GM15510 (cell line): ENCODE data around the gene CRY2.

ENCODE experiments used
- POLR2A ChIP-seq: IDR thresholded peaks from 3 replicates; pipeline ENCODE4 v1.6.1; 2011; ENCODE audit warnings: borderline replicate concordance; ENCODE audit not compliant: insufficient read length; ENCODE audit errors: extremely low read depth

Gene CRY2

DNA sequence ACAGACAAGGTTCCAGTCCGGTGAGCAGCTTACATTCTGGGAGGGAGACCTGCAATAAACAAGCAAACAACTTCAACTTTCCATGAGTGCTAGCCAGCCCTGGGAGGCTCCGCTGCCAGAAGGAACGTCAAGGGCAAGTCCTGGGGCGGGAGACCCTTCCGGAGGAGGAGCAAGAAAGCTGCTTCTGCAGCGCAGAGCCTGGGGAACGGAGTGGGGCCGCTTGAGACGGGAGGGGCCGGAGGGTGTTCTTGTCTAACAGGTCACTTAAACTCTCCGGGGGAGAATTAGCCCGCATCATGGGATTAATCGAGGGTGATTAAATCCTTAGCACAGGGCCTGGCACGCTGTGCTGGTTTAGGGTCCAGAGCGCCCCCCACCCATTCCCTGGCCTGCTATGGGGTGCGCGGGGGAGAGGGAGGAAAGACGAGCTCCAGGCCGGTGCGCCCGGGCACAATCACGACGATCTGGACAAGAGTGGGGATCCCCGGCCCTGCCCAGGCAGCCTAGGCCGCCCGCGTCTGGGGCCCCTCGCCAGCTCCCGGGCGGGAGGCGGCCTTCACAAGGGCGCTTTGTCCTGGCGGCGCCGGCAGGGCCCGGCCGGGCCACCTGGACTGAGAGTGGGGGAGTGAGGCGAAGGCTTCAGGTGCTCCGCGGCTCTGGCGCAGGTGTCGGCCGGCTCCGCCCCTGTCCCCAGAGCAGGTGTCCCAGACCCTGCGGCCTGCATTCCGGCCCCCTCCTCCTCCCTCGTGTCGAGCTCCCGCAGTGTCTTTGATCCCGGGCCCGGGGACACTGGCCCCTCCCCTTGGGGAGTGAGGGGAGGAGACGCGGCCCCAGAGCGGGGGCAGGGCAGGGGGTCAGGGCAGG, 74.5 kb downstream of the CRY2 start:
- TF ChIP-seq POLR2A, result no peak

DNA sequence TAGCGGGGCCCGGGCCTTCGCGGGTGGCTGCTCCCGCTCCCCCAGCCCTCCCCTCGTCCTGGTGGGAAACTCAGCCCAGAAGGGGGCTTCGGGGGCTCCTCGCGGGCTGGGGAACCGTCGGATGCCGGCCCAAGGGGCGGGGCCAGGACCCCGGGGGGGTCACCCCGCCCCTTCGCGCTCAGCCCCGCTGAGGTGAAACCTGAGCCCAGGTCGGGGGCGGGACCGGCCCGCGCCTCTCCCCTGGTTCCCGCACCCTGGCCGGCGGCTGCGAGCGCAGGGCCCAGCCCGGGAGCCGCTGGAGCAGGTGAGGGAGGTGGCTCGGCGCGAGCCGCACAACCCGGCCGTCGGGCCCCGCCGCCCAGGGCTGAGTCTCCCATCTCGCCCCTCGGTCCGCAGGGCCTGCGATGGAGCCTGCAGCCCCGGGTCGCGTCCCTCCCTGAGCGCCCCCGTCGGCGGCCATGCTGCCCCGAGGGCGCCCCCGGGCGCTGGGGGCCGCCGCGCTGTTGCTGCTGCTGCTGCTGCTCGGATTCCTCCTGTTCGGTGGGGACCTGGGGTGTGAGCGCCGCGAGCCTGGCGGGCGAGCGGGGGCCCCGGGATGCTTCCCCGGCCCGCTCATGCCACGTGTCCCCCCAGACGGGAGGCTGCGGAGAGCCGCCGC, 75.3 kb downstream of the CRY2 start, which contains the start of gene LARGE2:
Gene LARGE2, plus strand, starts transcription at position 232 of the 658 bp plus-strand sequence. Its CDS starts 227 bp downstream, at position 459.
- no peak for TF ChIP-seq POLR2A

DNA sequence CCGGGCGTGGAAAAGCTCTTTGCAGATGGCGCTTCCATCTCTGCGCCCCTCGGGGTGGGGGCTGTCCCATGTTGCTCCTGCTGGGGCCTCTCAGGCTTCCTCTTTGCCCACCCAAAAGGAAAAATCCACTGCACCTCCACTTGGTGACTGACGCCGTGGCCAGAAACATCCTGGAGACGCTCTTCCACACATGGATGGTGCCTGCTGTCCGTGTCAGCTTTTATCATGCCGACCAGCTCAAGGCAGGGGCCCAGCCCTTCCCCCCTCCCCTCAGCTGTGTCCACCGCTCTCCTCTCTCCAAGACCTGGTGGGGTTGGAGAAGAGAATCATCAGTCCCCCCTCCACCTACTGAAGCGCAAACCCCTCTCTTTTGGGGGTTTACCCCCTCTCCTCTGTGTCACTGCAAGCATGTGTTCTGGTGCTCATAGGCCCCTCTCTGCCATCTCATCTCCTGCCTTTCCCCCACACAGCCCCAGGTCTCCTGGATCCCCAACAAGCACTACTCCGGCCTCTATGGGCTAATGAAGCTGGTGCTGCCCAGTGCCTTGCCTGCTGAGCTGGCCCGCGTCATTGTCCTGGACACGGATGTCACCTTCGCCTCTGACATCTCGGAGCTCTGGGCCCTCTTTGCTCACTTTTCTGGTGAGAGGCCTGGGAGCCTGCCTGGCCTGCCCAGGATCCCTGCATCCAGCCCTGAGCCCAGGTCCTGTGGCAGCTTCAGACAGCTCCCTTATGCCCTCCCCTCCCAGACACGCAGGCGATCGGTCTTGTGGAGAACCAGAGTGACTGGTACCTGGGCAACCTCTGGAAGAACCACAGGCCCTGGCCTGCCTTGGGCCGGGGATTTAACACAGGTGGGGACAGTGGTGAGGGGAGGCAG, 77.0 kb downstream of the CRY2 start:
- TF ChIP-seq POLR2A, result no peak

DNA sequence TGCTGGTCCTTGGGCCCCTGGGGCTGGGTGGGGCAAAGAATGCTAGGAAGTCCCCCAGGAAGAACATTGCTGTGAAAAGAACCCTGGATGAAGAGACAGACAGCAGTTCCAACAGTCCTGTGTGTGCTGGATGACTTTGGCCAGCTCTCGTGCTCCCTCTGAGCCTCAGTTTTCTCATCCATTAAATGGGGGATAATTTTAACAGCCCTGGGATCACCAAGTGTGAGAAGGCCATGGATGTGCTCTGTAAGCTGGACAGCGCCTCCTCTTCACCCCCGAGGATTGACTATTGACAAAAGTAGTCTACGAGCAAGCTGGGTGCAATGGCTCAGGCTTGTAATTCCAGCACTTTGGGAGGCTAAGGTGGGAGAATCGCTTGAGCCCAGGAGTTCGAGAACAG, 77.7 kb downstream of the CRY2 start:
- TF ChIP-seq POLR2A, result no peak

DNA sequence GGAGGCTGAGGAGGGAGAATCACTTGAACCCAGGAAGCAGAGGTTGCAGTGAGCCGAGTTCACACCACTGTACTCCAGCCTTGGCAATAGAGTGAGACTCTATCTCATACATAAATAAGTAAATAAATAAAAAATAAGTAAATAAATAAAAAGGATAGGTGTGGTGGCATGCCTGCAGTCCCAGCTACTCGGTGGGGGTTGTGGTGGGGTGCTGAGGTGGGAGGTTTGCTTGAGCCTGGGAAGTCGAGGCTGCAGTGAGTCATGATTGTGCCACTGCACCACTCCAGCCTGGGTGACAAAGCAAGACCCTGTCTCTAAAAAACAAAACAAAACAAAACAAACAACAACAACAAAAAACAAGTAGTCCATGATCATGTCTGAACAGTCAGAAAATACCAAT, 78.3 kb downstream of the CRY2 start:
- TF ChIP-seq POLR2A, result no peak

DNA sequence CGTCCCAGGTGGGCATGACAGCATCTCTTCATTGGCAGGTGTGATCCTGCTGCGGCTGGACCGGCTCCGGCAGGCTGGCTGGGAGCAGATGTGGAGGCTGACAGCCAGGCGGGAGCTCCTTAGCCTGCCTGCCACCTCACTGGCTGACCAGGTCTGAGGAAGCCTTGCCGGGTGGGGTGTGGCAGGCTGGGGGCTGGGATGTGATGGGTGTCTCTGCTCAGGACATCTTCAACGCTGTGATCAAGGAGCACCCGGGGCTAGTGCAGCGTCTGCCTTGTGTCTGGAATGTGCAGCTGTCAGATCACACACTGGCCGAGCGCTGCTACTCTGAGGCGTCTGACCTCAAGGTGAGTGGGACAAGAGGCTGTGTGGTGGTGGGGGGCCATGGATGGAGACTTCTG, 78.7 kb downstream of the CRY2 start:
- no peak for TF ChIP-seq POLR2A

DNA sequence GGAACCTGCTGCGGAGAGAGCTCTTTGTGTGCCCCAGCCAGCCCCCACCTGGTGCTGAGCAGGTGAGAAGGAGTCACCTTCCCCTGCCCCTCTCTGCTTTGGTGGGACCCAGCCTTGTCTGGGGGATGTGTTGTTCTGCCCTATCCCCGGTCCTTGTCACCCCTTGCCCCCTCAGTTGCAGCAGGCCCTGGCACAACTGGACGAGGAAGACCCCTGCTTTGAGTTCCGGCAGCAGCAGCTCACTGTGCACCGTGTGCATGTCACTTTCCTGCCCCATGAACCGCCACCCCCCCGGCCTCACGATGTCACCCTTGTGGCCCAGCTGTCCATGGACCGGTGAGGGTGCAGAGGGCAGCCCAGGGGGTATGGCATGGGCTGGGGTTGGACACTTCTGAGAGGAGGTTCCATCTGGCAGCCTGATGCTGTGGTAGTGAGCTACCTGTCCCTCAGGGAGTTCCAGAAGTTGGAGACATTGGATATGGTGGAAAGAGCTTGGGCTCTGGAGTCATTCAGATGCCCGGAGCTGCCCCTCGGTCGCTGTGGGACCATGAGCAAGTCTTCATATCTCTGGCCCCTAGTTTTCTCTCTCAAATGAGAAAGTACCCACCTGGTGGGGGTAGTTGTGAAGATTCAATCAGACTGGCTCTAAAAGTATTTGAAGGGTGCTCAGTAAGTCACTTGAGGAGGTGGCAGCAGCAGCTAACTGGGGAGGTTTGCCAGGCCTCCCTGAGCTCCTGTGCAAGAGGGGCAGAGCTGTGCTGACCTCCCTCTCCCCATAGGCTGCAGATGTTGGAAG, 79.5 kb downstream of the CRY2 start:
- TF ChIP-seq POLR2A, result no peak

DNA sequence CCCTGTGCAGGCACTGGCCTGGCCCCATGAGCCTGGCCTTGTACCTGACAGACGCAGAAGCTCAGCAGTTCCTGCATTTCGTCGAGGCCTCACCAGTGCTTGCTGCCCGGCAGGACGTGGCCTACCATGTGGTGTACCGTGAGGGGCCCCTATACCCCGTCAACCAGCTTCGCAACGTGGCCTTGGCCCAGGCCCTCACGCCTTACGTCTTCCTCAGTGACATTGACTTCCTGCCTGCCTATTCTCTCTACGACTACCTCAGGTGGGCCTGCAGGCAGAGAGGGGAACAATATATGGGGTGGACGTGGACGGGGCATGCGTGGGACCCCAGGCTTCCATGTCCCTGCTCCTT, 80.0 kb downstream of the CRY2 start:
- TF ChIP-seq POLR2A, result no peak

DNA sequence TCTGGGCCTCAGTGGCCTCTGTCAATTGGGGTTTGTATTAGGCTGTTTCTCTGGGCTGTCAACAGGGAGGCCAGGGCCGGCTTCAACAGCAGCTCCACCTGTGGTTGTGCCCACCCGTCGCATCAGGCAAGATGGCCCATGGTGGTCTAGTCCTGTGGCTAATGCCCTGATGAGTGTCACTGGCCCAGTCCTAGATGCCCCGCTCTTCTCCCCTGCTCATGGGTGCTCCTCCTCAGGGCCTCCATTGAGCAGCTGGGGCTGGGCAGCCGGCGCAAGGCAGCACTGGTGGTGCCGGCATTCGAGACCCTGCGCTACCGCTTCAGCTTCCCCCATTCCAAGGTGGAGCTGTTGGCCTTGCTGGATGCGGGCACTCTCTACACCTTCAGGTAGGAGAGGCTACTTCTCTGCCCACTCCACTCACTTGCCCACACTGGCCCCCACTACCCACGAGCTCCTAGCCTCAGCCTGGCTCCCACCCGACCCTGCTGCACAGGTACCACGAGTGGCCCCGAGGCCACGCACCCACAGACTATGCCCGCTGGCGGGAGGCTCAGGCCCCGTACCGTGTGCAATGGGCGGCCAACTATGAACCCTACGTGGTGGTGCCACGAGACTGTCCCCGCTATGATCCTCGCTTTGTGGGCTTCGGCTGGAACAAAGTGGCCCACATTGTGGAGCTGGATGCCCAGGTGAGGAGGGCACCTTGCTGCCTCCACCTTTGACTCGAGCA, 80.6 kb downstream of the CRY2 start:
- TF ChIP-seq POLR2A, result no peak

DNA sequence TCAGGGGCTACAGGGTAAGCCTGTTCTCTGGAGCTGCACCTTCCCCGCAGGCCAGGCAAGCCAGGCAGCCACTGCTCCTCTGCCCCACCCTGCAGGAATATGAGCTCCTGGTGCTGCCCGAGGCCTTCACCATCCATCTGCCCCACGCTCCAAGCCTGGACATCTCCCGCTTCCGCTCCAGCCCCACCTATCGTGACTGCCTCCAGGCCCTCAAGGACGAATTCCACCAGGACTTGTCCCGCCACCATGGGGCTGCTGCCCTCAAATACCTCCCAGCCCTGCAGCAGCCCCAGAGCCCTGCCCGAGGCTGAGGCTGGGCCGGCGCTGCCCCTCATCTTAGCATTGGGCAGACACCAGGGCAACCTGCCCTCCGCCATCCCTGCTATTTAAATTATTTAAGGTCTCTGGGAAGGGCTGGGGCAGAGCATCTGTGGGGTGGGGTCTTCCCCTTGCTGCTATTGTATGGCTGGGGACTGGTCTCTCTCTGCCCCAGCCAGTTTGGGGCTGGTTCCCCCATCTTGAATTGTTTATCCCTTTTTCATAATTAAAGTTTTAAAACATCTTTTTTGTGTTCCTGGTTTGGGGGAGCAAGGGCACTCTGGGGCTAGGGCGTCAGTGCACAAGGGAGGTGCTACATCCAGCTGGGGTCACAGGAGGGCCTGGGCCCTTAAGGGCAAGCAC, 81.4 kb downstream of the CRY2 start:
- TF ChIP-seq POLR2A, result no peak

DNA sequence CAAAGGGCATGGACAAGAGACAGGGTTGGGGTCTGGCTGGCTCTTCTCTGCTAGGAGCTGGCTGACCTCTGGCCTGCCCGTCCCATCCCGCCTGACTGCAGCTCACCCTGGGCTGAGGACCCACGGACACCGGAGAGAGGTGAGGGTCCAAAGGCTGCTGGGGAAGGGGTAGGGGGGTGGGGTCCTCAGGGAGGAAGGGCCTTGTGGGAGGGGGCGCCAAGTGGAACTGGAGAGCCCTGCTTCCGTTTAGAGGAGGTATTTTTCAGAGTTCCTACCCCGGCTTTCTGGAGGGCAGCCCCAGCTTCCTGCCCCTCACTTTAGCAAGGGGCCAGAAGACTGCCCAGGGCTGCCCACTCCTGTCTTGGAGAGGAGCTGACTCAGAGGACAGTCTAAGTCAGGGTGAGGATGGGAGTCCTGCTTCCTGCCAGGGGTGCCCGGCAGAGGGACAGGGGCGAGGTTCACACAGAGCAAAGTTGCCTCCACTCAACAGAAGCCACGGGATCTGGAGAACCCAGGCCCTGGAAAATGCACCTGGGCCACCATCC, 82.3 kb downstream of the CRY2 start:
- no peak for TF ChIP-seq POLR2A

DNA sequence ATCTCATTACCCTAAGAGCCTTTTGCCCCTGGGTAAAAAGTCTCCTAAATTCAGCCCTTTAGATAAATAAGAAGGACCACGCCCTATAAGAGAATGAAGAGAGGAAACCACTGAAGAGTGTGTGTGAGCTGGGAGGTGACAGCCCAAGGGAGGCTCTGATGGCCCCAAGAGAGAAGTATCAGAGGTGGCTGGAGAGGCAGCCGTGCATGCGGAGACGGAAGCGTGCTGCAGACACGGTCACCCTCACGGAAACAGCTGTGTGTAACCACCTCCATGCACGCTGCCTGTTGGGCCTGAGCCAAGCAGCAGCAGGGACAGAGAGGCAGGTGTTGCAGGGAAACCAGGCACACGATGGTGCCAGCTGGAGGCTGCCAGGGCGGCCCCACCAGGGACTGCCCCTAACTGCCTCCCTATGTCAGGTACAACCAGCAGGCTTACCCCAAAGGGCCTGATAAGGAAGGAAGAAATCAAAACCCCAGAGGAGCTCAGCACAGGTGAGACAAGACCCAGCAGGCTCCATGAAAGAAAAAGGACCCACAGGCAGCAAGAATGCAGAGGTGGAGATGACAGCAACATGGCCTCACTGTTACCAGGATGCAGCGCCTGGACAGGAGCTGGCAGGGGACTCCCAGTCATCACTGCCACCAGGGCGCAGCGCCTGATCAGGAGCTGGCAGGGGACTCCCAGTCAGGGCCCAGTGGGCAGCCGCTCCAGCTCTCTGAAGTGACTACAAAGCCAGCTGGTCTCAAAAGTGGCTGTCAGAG, 82.9 kb downstream of the CRY2 start:
- TF ChIP-seq POLR2A, result no peak
